Natural killer cell (primary cell): Measurements from ENCODE around the gene RPP30. TPM values are rescaled to one million over a fixed set of nuclear protein-coding genes. Genes with fewer than 3 reads are reported as not detected.

ENCODE experiments used
- ATAC-seq, 3 donors: fragments of 150-1000 bp in 2 of 3; fragments of 200-7000 bp in 1 of 3; cut with Tn5 transposase; 1 replicate in 1 of 3; 2 replicates in 2 of 3; pipeline ENCODE4 v1.10.0; 2021; ENCODE audit warnings: mild to moderate bottlenecking in 2 of 3, moderate library complexity in 2 of 3
- DNase-seq, 2 donors: peaks; one replicate each; pipeline versions ENCODE4 v3.0.0 to v3.0.0-alpha.2; 2013 to 2021; ENCODE audit warnings: mixed read lengths in 1 of 2
- H3K27ac ChIP-seq: one replicate; pipeline ENCODE4 v1.5.1; 2013; ENCODE audit warnings: mild to moderate bottlenecking, low read length
- H3K27me3 ChIP-seq: one replicate; pipeline ENCODE4 v1.6.1; 2013; ENCODE audit warnings: low read length; ENCODE audit not compliant: control insufficient read depth, insufficient read depth
- H3K36me3 ChIP-seq: one replicate; pipeline ENCODE4 v1.6.1; 2013; ENCODE audit warnings: low read length; ENCODE audit not compliant: control insufficient read depth, insufficient read depth
- H3K4me1 ChIP-seq: one replicate; pipeline ENCODE4 v1.6.1; 2013; ENCODE audit warnings: low read length; ENCODE audit not compliant: control insufficient read depth, insufficient read depth
- H3K4me3 ChIP-seq: one replicate; pipeline ENCODE4 v1.5.1; 2013; ENCODE audit warnings: low read length
- H3K9me3 ChIP-seq: one replicate; pipeline ENCODE4 v1.6.1; 2013; ENCODE audit warnings: low read length; ENCODE audit not compliant: control insufficient read depth, insufficient read depth
- H3K27ac Mint-ChIP-seq, 2 donors: one replicate each; pipeline ENCODE4 v1.8.0; 2022; ENCODE audit warnings: mild to moderate bottlenecking in 2 of 2, mixed read lengths in 2 of 2, moderate library complexity in 1 of 2
- H3K27me3 Mint-ChIP-seq, 2 donors: one replicate each; pipeline ENCODE4 v1.8.0; 2022; ENCODE audit warnings: low read depth in 2 of 2, mixed read lengths in 2 of 2
- H3K36me3 Mint-ChIP-seq: one replicate; pipeline ENCODE4 v1.8.0; 2022; ENCODE audit warnings: mixed read lengths
- H3K4me1 Mint-ChIP-seq, 2 donors: one replicate each; pipeline ENCODE4 v1.8.0; 2022; ENCODE audit warnings: mixed read lengths in 2 of 2
- H3K4me3 Mint-ChIP-seq: one replicate; pipeline ENCODE4 v1.8.0; 2022; ENCODE audit warnings: mild to moderate bottlenecking, moderate library complexity, mixed read lengths
- H3K9me3 Mint-ChIP-seq, 2 donors: one replicate each; pipeline ENCODE4 v1.8.0; 2022; ENCODE audit warnings: mixed read lengths in 2 of 2
- WGBS: methylation state at CpG from one replicate; pipeline ENCODE4 v1.1.7; 2013; ENCODE audit warnings: missing lambda C conversion rate; ENCODE audit not compliant: insufficient coverage; 5-methylcytosine and 5-hydroxymethylcytosine counted together
- intact Hi-C: fragments of 100-400 bp; cut with micrococcal nuclease; formaldehyde crosslinking; loops from one replicate; pipeline ENCODE4 v1.14.2; 2022
- total RNA-seq, 4 donors: library from RNA; stranded (reverse); fragments of 120-200 nt in 1 of 4; gene quantifications; one replicate each; pipeline versions ENCODE4 v1.2.3 to v1.2.4, GENCODE V29; 2013 to 2022
- TF ChIP-seq, protein P1 (sequence below): fragments of 200-600 bp; IDR thresholded peaks from one replicate; pipeline ENCODE4 v1.8.0; 2022; ENCODE audit warnings: antibody characterized with exemption

RPP30 gene
- total RNA-seq, 3 donors from 2014 or later (not counting 1 experiment from before 2014, with no cell fraction given), result 22.6 to 32.5 (median 24.2) TPM

DNA sequence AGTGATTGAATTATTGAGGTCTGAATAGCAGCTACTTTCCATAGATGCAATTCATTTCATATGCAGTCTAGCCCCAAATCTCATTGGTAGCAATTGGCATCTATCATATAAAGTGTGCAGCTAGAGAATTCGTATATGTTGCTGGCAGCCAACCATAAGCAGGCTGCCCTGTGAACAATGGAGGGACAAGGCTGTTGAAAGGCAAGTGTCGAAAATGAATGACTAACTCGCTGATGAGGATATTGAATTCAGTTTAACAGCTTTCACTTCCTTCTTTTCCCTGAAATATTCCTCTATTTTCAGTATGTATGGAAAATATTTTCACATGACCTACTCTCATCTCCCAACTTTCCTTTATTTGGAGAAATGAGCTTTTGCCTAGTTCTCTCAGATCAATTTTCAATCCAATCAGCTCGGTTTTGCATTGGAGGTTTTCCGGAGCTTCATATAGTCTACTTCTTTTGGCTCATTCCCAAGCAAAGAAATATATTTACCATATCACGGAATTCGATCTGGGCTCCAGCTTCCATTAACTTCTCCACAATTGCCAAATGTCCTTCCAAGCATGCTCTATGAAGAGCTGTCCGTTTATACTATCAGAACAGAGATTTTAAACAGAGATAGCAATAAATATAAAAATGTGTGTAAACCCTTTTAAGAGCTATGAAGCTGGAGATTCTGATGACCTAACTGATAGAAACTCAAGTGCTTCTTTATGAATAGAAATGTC lies 45.6 kb downstream of the RPP30 start:
- Histone ChIP-seq H3K27me3 (peaks cover 2% of the 10 kb centered on the region), H3K4me1 (no peaks in the 10 kb centered on the region), H3K9me3 (no peaks in the 10 kb centered on the region), H3K36me3 (no peaks in the 10 kb centered on the region), H3K4me3 (no peak overlapping the region), H3K27ac (no peak overlapping the region)
- ATAC-seq (no peak), DNase-seq (no peak)
- Mint-ChIP-seq H3K4me1 (no peaks in the 10 kb centered on the region), H3K27ac (no peak overlapping the region), H3K27me3 (peaks cover 21 to 65% of the 10 kb centered on the region in 2 donors), H3K4me3 (no peak overlapping the region), H3K9me3 (no peaks in the 10 kb centered on the region), H3K36me3 (no peaks in the 10 kb centered on the region)
- intact Hi-C loops, result no loop called here
- TF ChIP-seq, protein P1, sequence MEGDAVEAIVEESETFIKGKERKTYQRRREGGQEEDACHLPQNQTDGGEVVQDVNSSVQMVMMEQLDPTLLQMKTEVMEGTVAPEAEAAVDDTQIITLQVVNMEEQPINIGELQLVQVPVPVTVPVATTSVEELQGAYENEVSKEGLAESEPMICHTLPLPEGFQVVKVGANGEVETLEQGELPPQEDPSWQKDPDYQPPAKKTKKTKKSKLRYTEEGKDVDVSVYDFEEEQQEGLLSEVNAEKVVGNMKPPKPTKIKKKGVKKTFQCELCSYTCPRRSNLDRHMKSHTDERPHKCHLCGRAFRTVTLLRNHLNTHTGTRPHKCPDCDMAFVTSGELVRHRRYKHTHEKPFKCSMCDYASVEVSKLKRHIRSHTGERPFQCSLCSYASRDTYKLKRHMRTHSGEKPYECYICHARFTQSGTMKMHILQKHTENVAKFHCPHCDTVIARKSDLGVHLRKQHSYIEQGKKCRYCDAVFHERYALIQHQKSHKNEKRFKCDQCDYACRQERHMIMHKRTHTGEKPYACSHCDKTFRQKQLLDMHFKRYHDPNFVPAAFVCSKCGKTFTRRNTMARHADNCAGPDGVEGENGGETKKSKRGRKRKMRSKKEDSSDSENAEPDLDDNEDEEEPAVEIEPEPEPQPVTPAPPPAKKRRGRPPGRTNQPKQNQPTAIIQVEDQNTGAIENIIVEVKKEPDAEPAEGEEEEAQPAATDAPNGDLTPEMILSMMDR, result no peak
- WGBS, result 81% methylated on average over 7 of the region's 8 CpGs

DNA sequence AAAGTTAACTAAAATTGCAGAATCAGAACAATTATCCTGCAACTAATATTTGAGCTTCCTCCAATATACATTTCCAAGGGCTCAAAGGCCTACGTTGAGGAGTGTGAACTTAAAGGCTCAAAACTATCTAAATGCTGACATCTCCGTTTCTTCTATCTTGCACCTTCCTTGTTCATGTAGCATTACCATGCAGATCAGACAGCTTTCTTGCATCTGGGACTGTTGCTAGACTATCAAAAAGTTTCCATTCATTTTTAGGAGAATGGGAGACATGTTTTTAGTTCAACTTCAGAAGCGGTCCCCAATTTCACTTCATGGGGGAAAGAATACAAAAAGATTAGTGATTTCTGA lies 46.2 kb downstream of the RPP30 start:
- Histone ChIP-seq H3K4me1 (no peaks in the 10 kb centered on the region), H3K36me3 (no peaks in the 10 kb centered on the region), H3K4me3 (no peak overlapping the region), H3K27ac (no peak overlapping the region), H3K9me3 (no peaks in the 10 kb centered on the region), H3K27me3 (peaks cover 2% of the 10 kb centered on the region)
- Mint-ChIP-seq H3K27ac (no peak overlapping the region), H3K4me1 (no peaks in the 10 kb centered on the region), H3K27me3 (peaks cover 21 to 70% of the 10 kb centered on the region in 2 donors), H3K9me3 (no peaks in the 10 kb centered on the region), H3K4me3 (no peak overlapping the region), H3K36me3 (no peaks in the 10 kb centered on the region)
- DNase-seq (no peak), ATAC-seq (no peak)
- intact Hi-C loops, result no loop called here
- 91% methylated on average over 3 of the region's 3 CpGs for WGBS
- TF ChIP-seq, protein P1, result no peak

DNA sequence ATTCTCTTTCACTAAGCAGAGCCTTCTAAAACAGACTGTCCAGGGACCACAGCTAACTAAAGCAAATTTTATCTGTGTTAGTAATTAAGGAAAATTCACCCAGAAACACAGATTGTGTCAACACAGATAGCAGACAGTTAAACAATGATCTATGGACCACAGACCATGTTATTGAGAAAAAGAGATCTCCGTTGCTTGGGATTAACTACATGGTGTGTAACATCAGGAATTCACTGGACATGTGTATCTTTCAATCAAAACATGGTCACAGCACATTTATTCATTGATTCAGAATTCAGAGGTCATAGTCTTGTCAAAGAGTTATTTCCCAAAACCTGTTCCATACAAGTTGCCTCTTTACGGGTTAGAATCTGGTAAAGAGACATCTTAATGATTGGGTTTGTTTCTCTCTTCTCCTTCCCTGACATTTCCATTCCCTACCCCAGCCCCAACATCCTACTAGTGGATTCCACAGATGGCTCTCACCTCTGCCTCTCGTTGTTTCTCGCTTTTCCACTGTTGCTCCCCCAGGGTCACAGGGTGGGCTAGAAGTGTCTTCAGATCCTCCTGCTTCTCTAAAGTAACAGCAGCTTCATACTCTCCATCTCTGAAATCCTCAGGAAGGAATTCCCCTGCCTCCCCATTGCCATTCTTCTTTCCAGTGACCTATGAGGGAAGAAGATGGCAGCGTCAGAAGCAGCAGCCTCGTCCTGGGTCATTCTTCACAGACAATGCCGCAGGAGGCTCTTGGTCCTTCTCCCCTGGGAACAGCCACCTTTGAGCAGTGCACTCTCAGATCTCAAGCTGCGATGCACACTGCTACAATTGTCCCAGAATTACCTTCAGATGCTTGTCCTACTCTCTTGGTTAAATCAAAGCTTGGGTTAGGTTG lies 48.2 kb downstream of the RPP30 start:
- no peaks in the 10 kb centered on the region for H3K9me3 Mint-ChIP-seq
- Histone ChIP-seq H3K27me3 (peaks cover 2% of the 10 kb centered on the region), H3K36me3 (no peaks in the 10 kb centered on the region), H3K4me3 (no peak overlapping the region), H3K9me3 (no peaks in the 10 kb centered on the region), H3K27ac (no peak overlapping the region), H3K4me1 (no peaks in the 10 kb centered on the region)
- H3K27ac Mint-ChIP-seq, result no peak overlapping the region
- intact Hi-C loops, result no loop called here
- H3K36me3 Mint-ChIP-seq, result no peaks in the 10 kb centered on the region
- no peaks in the 10 kb centered on the region for H3K4me1 Mint-ChIP-seq
- TF ChIP-seq, protein P1, result no peak
- WGBS, result 84% methylated on average over 8 of the region's 8 CpGs
- H3K4me3 Mint-ChIP-seq, result no peak overlapping the region
- H3K27me3 Mint-ChIP-seq, result peaks cover 21 to 70% of the 10 kb centered on the region in 2 donors
- ATAC-seq (no peak), DNase-seq (no peak)
